Progenitor cell of endocrine pancreas (in vitro differentiated cells): Measurements from ENCODE around the gene CTDNEP1. TPM values are rescaled to one million over a fixed set of nuclear protein-coding genes. Genes with fewer than 3 reads are reported as not detected.

Experiments
- DNase-seq: peaks from one replicate; pipeline ENCODE4 v3.0.0; 2021; ENCODE audit warnings: low spot score; ENCODE audit not compliant: unreplicated experiment
- H3K27ac Mint-ChIP-seq: 2 replicates; pipeline ENCODE4 v1.8.0; 2021; ENCODE audit warnings: mild to moderate bottlenecking, moderate library complexity, mixed read lengths
- H3K27me3 Mint-ChIP-seq: 2 replicates; pipeline ENCODE4 v1.8.0; 2021; ENCODE audit warnings: mixed read lengths
- H3K36me3 Mint-ChIP-seq: 2 replicates; pipeline ENCODE4 v1.8.0; 2022; ENCODE audit warnings: mixed read lengths; ENCODE audit not compliant: insufficient read depth
- H3K4me1 Mint-ChIP-seq: 2 replicates; pipeline ENCODE4 v1.8.0; 2021; ENCODE audit warnings: low read depth, mixed read lengths
- H3K4me3 Mint-ChIP-seq: 2 replicates; pipeline ENCODE4 v1.8.0; 2021; ENCODE audit warnings: low read depth, mild to moderate bottlenecking, moderate library complexity, mixed read lengths
- H3K9me3 Mint-ChIP-seq: 2 replicates; pipeline ENCODE4 v1.8.0; 2021; ENCODE audit warnings: low read depth, mixed read lengths
- CTCF ChIP-seq: fragments of 200-600 bp; sonication (generic); IDR thresholded peaks from one replicate; pipeline ENCODE4 v1.5.0; 2021; ENCODE audit warnings: antibody characterized with exemption, mild to moderate bottlenecking; ENCODE audit not compliant: unreplicated experiment
- total RNA-seq: library from RNA; stranded (reverse); gene quantifications from 2 replicates; pipeline ENCODE4 v1.2.1, GENCODE V29; 2021

The CTDNEP1 gene
- total RNA-seq, 1 donor from 2014 or later, result 137 TPM

GRCh38 chr17:7235693-7236665, 15.6 kb downstream of the CTDNEP1 start:
- H3K4me3 Mint-ChIP-seq, result peak overlapping the region; percentile 94
- TF ChIP-seq CTCF, result no peak
- no peaks in the 10 kb centered on the region for H3K27me3 Mint-ChIP-seq
- H3K9me3 Mint-ChIP-seq, result no peaks in the 10 kb centered on the region
- peaks cover 41% of the 10 kb centered on the region for H3K4me1 Mint-ChIP-seq
- peak overlapping the region; percentile 89 for H3K27ac Mint-ChIP-seq
- peaks cover 16% of the 10 kb centered on the region for H3K36me3 Mint-ChIP-seq
- DNase-seq, result no peak

DNA sequence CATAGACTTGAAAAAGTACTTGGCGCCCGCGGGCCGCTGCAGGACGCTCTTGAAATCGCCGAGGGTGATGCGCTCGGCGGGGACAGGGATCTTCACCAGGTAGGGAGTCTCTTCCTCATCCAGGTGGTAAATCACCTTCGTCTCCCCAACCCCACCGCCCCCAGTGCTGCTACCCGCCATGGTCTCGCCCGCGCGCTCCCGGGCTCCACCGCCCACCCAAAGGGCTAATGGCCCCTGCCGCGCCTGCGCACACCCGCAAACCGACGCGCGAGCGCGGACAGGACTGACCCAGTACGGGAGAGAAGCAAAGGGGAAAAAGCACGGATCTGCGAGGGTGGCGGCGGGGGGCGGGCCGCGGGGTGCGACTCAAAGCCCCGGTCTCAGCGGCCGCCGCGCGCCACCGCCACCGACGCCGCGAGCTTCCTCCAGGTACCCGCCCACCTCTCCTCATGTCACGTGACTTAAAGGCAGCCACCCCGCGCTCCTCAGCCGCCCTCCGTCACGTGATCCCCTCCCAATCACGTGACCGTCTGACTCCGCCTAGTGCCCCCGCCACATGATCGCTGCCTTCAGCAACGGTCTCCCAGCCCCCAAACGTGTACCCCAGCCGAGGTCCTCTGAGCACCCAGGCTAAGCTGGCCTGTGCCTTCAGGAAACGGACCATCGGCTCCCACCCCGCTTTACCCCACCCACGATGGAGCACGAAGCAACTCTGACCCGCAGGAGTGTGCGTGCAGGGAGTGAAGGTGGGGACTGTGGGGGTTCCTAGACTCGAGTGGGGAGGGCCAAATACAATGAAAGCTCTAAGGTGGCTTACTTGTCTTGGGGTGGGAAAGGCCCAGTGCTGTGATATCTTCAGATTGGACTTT, 17.2 kb downstream of the CTDNEP1 start, which contains the start of gene DVL2:
TSS of gene DVL2 (minus strand) at position 435 of the 869 bp plus-strand sequence. CDS start at position 180, 255 bp downstream.
- Mint-ChIP-seq H3K4me1 (peaks cover 28% of the 10 kb centered on the region), H3K36me3 (peaks cover 14% of the 10 kb centered on the region), H3K27ac (peak within 1 kb of the TSS; percentile 98), H3K9me3 (no peaks in the 10 kb centered on the region), H3K27me3 (no peaks in the 10 kb centered on the region), H3K4me3 (peak within 1 kb of the TSS; percentile 94)
- TF ChIP-seq CTCF, result no peak
- DNase-seq, result peak; percentile 88

GRCh38 chr17:7233701-7234082, 17.8 kb downstream of the CTDNEP1 start:
- no peaks in the 10 kb centered on the region for H3K9me3 Mint-ChIP-seq
- H3K27me3 Mint-ChIP-seq, result no peaks in the 10 kb centered on the region
- peak overlapping the region; percentile 94 for H3K4me3 Mint-ChIP-seq
- H3K27ac Mint-ChIP-seq, result peak overlapping the region; percentile 98
- TF ChIP-seq CTCF, result no peak
- H3K36me3 Mint-ChIP-seq, result peaks cover 16% of the 10 kb centered on the region
- DNase-seq, result no peak
- H3K4me1 Mint-ChIP-seq, result peaks cover 28% of the 10 kb centered on the region

DNA sequence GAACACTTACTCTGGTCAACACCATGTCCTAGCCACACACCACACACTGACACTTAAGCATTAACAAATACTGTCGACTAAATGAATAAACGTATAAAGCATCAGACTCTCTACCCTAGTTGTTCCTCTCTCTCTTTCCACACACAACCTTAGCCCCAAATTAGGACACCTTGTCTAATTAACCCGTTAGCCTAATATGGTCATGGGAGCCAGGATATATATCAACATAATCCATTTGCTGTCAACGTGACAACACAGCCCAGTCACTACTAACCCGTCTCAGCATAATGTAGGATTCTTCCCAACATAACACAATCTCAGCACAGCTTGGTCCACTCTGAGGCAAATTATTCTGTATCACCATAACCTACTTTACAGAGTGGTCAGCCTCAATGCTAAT, 19.4 kb downstream of the CTDNEP1 start:
- Mint-ChIP-seq H3K27me3 (no peaks in the 10 kb centered on the region), H3K4me1 (peaks cover 25% of the 10 kb centered on the region), H3K36me3 (peaks cover 19% of the 10 kb centered on the region), H3K4me3 (peak overlapping the region; percentile 94), H3K9me3 (no peaks in the 10 kb centered on the region), H3K27ac (peak overlapping the region; percentile 51)
- DNase-seq, result no peak
- no peak for TF ChIP-seq CTCF

- Mint-ChIP-seq H3K27ac (peak overlapping the region; percentile 82), H3K4me1 (peaks cover 16% of the 10 kb centered on the region), H3K36me3 (peaks cover 8% of the 10 kb centered on the region), H3K9me3 (no peaks in the 10 kb centered on the region), H3K27me3 (no peaks in the 10 kb centered on the region), H3K4me3 (no peak overlapping the region)
- no peak for TF ChIP-seq CTCF
- DNase-seq, result no peak
Measured at GRCh38 chr17:7229504-7229903, 22.0 kb downstream of the CTDNEP1 start.
